Activated CD8-positive, alpha-beta T cell treated with anti-CD3 and anti-CD28 coated beads for 36 hours (primary cell): Measurements from ENCODE around the gene CUTA. TPM values are rescaled to one million over a fixed set of nuclear protein-coding genes. Genes with fewer than 3 reads are reported as not detected.
A peak's percentile ranks its signal among the peaks of the same experiment; 100 is the strongest.

Source experiments
- ATAC-seq: fragments of 200-7000 bp; cut with Tn5 transposase; one replicate; pipeline ENCODE4 v1.10.0; 2021; ENCODE audit warnings: mild to moderate bottlenecking, moderate library complexity
- CTCF ChIA-PET: fragments of 350-600 bp; sonication (Branson Sonifier 250); formaldehyde crosslinking; loops from one replicate; lab custom pipeline; 2021; ENCODE audit warnings: antibody characterized with exemption; lab: Charles Lee
- POLR2A ChIA-PET: fragments of 350-600 bp; sonication (Branson Sonifier 250); formaldehyde crosslinking; loops from one replicate; lab custom pipeline; 2021; ENCODE audit warnings: antibody characterized with exemption; lab: Charles Lee
- DNase-seq: peaks from one replicate; pipeline ENCODE4 v3.0.0-alpha.2; 2020
- H3K27ac Mint-ChIP-seq: one replicate; pipeline ENCODE4 v1.8.0; 2021; ENCODE audit warnings: mild to moderate bottlenecking, mixed read lengths
- H3K27me3 Mint-ChIP-seq: one replicate; pipeline ENCODE4 v1.8.0; 2021; ENCODE audit warnings: mixed read lengths
- H3K36me3 Mint-ChIP-seq: one replicate; pipeline ENCODE4 v1.8.0; 2021; ENCODE audit warnings: low read depth, mixed read lengths
- H3K4me1 Mint-ChIP-seq: one replicate; pipeline ENCODE4 v1.8.0; 2021; ENCODE audit warnings: low read depth, mixed read lengths
- H3K4me3 Mint-ChIP-seq: one replicate; pipeline ENCODE4 v1.8.0; 2021; ENCODE audit warnings: mild to moderate bottlenecking, moderate library complexity, mixed read lengths
- H3K9me3 Mint-ChIP-seq: one replicate; pipeline ENCODE4 v1.8.0; 2021; ENCODE audit warnings: mixed read lengths
- intact Hi-C: fragments of 100-400 bp; cut with micrococcal nuclease; formaldehyde crosslinking; loops from one replicate; pipeline ENCODE4 v1.10.0; 2022
- total RNA-seq, 2 experiments: library from RNA; stranded (reverse); gene quantifications; one replicate each; pipeline ENCODE4 v1.2.3, GENCODE V29; 2021
- TF ChIP-seq, protein P1 (sequence below): fragments of 200-600 bp; IDR thresholded peaks from one replicate; pipeline ENCODE4 v1.8.0; 2022; ENCODE audit warnings: antibody characterized with exemption, mild to moderate bottlenecking

The CUTA gene
- total RNA-seq, 2 experiments from 2014 or later, result 155 to 160 TPM

DNA sequence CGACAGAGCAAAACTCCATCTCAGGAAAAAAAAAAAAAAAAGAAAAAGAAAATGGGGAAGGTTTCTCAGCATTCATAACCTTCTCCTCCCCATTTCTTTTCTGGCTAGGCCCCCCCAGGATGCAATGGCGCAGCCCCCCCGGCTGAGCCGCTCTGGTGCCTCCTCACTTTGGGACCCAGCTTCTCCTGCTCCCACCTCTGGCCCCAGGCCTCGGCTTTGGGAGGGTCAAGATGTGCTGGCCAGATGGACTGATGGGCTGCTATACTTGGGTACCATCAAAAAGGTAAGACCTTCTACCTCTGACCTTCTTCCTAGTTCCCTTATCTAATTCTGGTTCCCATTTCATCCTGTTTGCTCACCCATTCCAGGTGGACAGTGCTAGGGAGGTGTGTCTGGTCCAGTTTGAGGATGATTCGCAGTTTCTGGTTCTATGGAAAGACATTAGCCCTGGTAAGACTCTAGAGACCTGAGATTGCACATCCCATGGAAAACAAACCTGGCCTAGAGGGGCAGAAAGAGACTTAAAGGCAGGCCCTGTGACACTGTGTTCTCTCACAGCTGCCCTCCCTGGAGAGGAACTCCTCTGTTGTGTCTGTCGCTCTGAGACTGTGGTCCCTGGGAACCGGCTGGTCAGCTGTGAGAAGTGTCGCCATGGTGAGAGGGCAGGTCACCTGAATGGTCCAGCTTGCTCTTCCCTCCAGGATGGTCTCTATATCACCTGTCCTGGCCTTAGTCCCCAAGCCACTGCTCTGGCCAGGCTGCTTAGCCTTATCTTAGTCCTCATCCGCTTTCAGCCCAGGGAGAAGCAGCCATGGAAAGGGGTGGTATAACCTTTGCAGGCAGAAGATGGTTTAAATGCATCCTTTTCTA is 5.5 kb downstream of the CUTA start:
- CTCF ChIA-PET, result interaction anchor here (0.7 to 1.1 kb wide), 2 partner anchors 14 to 19 kb away, joined by 3 to 4 read pairs; no protein-coding TSS in a partner anchor
- ATAC-seq, result no peak
- Mint-ChIP-seq H3K27me3 (no peaks in the 10 kb centered on the region), H3K27ac (peak overlapping the region; percentile 61), H3K4me1 (peaks cover 59% of the 10 kb centered on the region), H3K9me3 (no peaks in the 10 kb centered on the region), H3K36me3 (peaks cover 47% of the 10 kb centered on the region), H3K4me3 (peak overlapping the region; percentile 80)
- intact Hi-C loops, result no loop called here
- TF ChIP-seq, protein P1, sequence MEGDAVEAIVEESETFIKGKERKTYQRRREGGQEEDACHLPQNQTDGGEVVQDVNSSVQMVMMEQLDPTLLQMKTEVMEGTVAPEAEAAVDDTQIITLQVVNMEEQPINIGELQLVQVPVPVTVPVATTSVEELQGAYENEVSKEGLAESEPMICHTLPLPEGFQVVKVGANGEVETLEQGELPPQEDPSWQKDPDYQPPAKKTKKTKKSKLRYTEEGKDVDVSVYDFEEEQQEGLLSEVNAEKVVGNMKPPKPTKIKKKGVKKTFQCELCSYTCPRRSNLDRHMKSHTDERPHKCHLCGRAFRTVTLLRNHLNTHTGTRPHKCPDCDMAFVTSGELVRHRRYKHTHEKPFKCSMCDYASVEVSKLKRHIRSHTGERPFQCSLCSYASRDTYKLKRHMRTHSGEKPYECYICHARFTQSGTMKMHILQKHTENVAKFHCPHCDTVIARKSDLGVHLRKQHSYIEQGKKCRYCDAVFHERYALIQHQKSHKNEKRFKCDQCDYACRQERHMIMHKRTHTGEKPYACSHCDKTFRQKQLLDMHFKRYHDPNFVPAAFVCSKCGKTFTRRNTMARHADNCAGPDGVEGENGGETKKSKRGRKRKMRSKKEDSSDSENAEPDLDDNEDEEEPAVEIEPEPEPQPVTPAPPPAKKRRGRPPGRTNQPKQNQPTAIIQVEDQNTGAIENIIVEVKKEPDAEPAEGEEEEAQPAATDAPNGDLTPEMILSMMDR, result no peak
- POLR2A ChIA-PET, result interaction anchor here (1.0 to 1.8 kb wide), 5 partner anchors 13 to 141 kb away, joined by 3 to 11 read pairs (median 4); partner anchors contain the start of genes RPS18, VPS52 and WDR46
- DNase-seq, result no peak

DNA sequence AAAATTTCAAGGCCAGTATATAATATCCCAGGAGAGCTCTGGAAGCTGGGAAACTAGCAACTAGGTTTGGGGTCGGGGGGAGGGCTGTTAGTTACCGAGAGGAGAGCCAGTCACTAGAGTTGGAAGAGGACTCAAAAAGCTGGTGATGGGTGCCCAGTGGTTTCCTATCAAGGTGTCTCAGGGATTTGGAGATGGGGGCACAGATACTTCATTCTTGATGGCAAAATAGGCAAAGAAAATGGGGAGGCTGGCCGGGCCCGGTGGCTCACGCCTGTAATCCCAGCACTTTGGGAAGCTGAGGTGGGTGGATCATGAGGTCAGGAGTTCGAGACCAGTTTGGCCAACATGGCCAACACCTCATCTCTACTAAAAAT is 6.3 kb downstream of the CUTA start:
- H3K4me3 Mint-ChIP-seq, result peak overlapping the region; percentile 80
- POLR2A ChIA-PET, result interaction anchor here (1.0 to 1.8 kb wide), 4 partner anchors 14 to 140 kb away, joined by 3 to 11 read pairs (median 6); partner anchors contain the start of genes RPS18, VPS52 and WDR46
- ATAC-seq, result no peak
- no peaks in the 10 kb centered on the region for H3K27me3 Mint-ChIP-seq
- no peak for DNase-seq
- CTCF ChIA-PET, result interaction anchor here (0.7 kb wide), 1 partner anchor 19 kb away, joined by 4 read pairs; no protein-coding TSS in a partner anchor
- peaks cover 57% of the 10 kb centered on the region for H3K4me1 Mint-ChIP-seq
- peaks cover 45% of the 10 kb centered on the region for H3K36me3 Mint-ChIP-seq
- peak overlapping the region; percentile 87 for H3K27ac Mint-ChIP-seq
- intact Hi-C loops, result no loop called here
- TF ChIP-seq, protein P1, result no peak
- H3K9me3 Mint-ChIP-seq, result no peaks in the 10 kb centered on the region

DNA sequence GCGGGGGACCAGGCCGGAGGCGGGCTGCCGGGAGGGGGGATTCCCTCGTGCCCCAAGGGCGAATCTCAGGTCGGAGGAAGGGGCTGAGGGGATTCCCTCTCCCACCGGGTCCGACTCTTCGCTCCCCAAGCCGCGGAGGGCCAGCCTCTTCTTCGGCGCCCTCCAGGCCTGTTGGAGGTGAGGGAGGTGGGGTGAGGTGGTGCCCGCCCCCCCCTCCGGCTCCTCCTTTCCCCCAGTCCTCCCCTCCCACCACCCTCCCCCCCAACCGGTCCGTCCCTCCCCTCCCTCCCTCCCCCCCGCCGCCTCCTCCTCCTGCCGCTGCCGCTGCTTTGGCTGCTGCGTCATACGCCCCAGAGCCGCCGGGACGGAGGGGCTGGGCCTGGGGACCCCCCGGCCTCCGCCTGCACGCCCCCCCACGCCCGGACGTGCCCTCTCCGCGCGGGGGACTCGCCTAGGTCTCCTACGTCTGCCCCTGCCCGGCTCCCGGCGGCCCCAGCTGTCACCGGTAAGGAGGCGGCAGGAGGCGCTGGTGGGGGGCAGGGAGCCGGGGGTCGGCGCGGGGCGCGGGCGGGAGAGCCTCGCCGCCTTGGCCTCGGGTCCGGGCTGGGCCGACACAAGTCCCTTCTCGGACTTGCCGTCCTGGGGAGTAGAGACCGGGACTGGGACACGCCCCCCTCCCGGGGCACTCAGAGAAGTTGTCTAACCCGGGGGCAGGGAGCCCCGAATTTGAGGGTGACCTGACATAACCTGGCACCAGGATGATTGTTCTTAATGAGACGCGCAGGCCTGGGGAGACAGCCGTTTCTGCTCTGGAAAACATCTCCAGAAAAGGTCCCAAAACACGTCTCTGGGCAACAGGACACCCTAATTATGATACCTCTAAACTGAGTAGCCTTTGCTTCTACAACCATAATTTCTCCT is 6.9 kb downstream of the CUTA start, which contains the start of gene PHF1:
PHF1 (plus strand) TSS at position 304 of the 921 bp plus-strand sequence. CDS start 1,250 bp downstream, outside the sequence.
- ChIA-PET CTCF (interaction anchor here (0.7 to 1.3 kb wide), 3 partner anchors 15 to 20 kb away, joined by 3 to 9 read pairs (median 4); no protein-coding TSS in a partner anchor), POLR2A (interaction anchor here (1.1 to 1.8 kb wide), 4 partner anchors 8 to 139 kb away, joined by 4 to 11 read pairs (median 6); partner anchors contain the start of genes RPS18, SYNGAP1 and VPS52)
- Mint-ChIP-seq H3K27me3 (no peaks in the 10 kb centered on the region), H3K9me3 (no peaks in the 10 kb centered on the region), H3K4me1 (peaks cover 50% of the 10 kb centered on the region), H3K36me3 (peaks cover 44% of the 10 kb centered on the region), H3K4me3 (peak within 1 kb of the TSS; percentile 87), H3K27ac (peak within 1 kb of the TSS; percentile 90)
- intact Hi-C loops, result loop anchor here (1.0 kb wide), 1 partner anchor 20 kb away; the partner anchor contains the start of gene KIFC1
- ATAC-seq, result peak; percentile 65
- DNase-seq, result no peak
- TF ChIP-seq, protein P1, result no peak

DNA sequence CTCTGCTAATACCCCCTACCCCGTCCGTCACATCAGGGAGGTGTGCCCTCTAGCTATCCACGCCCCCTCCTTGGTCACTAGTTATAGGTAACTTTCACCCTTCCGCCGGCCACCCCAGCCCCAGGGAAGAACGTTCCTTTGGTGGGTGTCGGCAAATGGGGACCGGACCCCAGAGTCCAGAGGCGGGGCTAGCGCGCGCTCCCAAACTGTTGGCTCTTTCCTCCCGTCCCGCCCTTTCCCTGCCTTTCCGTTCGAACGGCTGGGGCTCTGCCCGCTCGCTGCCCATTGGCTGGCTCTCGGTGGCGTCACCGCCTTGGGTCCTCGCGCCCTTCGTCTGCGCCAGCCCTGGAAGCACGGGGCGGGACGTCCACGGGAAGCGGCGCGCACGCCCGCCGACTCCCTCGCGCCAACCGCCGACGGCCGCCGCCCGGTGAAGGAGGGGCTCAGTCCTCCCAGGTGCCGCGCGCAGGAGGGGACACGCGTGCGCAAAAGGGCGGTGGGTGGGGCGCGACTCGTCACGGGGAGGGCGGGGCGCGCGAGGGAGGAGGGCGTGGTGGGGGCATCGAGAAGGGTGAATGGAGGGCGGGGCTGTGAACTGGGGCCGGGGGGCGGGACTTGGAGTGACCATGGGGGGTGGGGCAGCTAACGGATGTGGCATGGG is 7.7 kb downstream of the CUTA start:
- H3K36me3 Mint-ChIP-seq, result peaks cover 44% of the 10 kb centered on the region
- DNase-seq (peak; percentile 97), ATAC-seq (peak; percentile 81)
- TF ChIP-seq, protein P1, result no peak
- no peaks in the 10 kb centered on the region for H3K27me3 Mint-ChIP-seq
- H3K27ac Mint-ChIP-seq, result peak overlapping the region; percentile 90
- intact Hi-C loops, result loop anchor here (1.0 kb wide), 1 partner anchor 19 kb away; the partner anchor contains the start of gene KIFC1
- H3K4me3 Mint-ChIP-seq, result peak overlapping the region; percentile 87
- H3K9me3 Mint-ChIP-seq, result no peaks in the 10 kb centered on the region
- peaks cover 46% of the 10 kb centered on the region for H3K4me1 Mint-ChIP-seq
- CTCF ChIA-PET, result interaction anchor here (1.0 to 2.0 kb wide), 4 partner anchors 13 to 21 kb away, joined by 3 to 9 read pairs (median 6); no protein-coding TSS in a partner anchor
- POLR2A ChIA-PET, result interaction anchor here (1.0 to 1.4 kb wide), 3 partner anchors 9 to 18 kb away, joined by 3 to 6 read pairs (median 4); partner anchors contain the start of genes KIFC1 and SYNGAP1
